Ascending aorta (tissue), 2 donors: ENCODE results near the gene CDIPT. TPM values are rescaled to one million over a fixed set of nuclear protein-coding genes. Genes with fewer than 3 reads are reported as not detected.

ENCODE experiments used
- DNase-seq, 2 donors: peaks; one replicate each; pipeline ENCODE4 v3.0.0-alpha.2; 2019; ENCODE audit warnings: low spot score in 2 of 2
- H3K27ac ChIP-seq, 2 donors: fragments of 200-600 bp; sonication (generic); one replicate each; pipeline ENCODE4 v1.5.1; 2016 to 2017; ENCODE audit warnings: mild to moderate bottlenecking in 1 of 2
- H3K27me3 ChIP-seq: fragments of 200-600 bp; sonication (generic); one replicate; pipeline ENCODE4 v1.5.1; 2017
- H3K36me3 ChIP-seq, 2 donors: fragments of 200-600 bp; sonication (generic); one replicate each; pipeline ENCODE4 v1.5.1; 2016
- H3K4me1 ChIP-seq, 2 donors: fragments of 200-600 bp; sonication (generic); one replicate each; pipeline ENCODE4 v1.5.1; 2016 to 2017; ENCODE audit warnings: mild to moderate bottlenecking in 1 of 2
- H3K4me3 ChIP-seq, 2 donors: fragments of 200-600 bp; sonication (generic); one replicate each; pipeline ENCODE4 v1.5.1; 2016 to 2017; ENCODE audit warnings: mild to moderate bottlenecking in 1 of 2
- H3K9me3 ChIP-seq, 2 donors: fragments of 200-600 bp; sonication (generic); one replicate each; pipeline ENCODE4 v1.5.1; 2016
- intact Hi-C: fragments of 100-400 bp; cut with DNase I; formaldehyde crosslinking; loops from one replicate; pipeline ENCODE4 v1.15.1; 2023
- total RNA-seq: library from RNA; depleted of rRNA; stranded (reverse); fragments of >200 nt; gene quantifications from one replicate; pipeline ENCODE4 v1.1.0, GENCODE V29; 2016
- TF ChIP-seq, protein P1 (sequence below), 3 experiments: fragments of 200-600 bp in 2 of 3; fragments of 450-650 bp in 1 of 3; sonication (generic) in 2 of 3; IDR thresholded peaks; one replicate each; pipeline ENCODE4 v1.5.1; 2016 to 2019; ENCODE audit warnings: antibody characterized with exemption in 3 of 3, mild to moderate bottlenecking in 1 of 3, moderate library complexity in 1 of 3

Gene CDIPT
- total RNA-seq, 1 donor from 2014 or later = 174 TPM

DNA sequence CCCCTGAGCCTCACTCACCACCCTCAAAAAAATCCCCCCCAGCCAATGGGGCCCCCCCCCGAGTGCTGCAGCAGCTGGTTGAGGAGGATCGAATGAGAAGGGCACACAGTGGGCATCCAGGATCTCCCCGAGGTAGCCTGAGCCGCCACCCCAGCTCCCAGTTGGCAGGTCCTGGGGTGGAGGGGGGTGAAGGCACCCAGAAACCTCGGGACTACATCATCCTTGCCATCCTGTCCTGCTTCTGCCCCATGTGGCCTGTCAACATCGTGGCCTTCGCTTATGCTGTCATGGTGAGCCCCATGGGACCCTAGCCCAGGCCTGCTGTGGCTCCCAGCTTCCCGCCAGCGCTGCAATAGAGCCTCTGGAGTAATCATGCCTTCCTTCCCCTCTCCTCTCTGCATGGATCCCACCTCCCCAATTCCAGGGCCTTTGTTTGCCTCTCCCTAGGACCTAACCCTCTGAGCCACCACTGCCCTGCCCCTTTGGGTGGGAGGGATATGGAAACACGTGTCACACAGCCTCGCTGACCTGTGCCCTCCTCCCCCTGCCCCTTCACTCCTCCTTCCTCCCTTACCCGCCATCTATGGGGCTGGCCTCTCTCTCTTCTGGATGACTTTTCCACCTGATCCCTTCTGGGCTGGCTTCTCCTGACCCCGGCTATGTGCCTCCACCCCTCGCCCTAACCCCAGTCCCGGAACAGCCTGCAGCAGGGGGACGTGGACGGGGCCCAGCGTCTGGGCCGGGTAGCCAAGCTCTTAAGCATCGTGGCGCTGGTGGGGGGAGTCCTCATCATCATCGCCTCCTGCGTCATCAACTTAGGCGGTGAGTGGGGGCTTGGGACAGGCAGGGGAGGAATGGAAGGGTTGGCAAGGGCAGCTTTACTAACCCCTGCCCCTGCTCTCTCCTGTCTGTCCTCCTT lies 49.1 kb downstream of the CDIPT start:
- H3K27me3 ChIP-seq = no peaks in the 10 kb centered on the region
- H3K27ac ChIP-seq = peak overlapping the region; percentile 88 to 94
- TF ChIP-seq, protein P1, sequence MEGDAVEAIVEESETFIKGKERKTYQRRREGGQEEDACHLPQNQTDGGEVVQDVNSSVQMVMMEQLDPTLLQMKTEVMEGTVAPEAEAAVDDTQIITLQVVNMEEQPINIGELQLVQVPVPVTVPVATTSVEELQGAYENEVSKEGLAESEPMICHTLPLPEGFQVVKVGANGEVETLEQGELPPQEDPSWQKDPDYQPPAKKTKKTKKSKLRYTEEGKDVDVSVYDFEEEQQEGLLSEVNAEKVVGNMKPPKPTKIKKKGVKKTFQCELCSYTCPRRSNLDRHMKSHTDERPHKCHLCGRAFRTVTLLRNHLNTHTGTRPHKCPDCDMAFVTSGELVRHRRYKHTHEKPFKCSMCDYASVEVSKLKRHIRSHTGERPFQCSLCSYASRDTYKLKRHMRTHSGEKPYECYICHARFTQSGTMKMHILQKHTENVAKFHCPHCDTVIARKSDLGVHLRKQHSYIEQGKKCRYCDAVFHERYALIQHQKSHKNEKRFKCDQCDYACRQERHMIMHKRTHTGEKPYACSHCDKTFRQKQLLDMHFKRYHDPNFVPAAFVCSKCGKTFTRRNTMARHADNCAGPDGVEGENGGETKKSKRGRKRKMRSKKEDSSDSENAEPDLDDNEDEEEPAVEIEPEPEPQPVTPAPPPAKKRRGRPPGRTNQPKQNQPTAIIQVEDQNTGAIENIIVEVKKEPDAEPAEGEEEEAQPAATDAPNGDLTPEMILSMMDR (IDR thresholded peaks at IDR 0.05) = no peak
- peak overlapping the region in 1 of 2 donors; percentile 70 for H3K4me3 ChIP-seq
- H3K9me3 ChIP-seq = no peaks in the 10 kb centered on the region
- DNase-seq = no peak
- intact Hi-C loops = loop anchor here (10.0 kb wide), 1 partner anchor 561 kb away; the partner anchor contains the start of genes MYL11 and TBC1D10B
- peaks cover 13 to 26% of the 10 kb centered on the region in 2 donors for H3K36me3 ChIP-seq
- peaks cover 10 to 56% of the 10 kb centered on the region in 2 donors for H3K4me1 ChIP-seq

DNA sequence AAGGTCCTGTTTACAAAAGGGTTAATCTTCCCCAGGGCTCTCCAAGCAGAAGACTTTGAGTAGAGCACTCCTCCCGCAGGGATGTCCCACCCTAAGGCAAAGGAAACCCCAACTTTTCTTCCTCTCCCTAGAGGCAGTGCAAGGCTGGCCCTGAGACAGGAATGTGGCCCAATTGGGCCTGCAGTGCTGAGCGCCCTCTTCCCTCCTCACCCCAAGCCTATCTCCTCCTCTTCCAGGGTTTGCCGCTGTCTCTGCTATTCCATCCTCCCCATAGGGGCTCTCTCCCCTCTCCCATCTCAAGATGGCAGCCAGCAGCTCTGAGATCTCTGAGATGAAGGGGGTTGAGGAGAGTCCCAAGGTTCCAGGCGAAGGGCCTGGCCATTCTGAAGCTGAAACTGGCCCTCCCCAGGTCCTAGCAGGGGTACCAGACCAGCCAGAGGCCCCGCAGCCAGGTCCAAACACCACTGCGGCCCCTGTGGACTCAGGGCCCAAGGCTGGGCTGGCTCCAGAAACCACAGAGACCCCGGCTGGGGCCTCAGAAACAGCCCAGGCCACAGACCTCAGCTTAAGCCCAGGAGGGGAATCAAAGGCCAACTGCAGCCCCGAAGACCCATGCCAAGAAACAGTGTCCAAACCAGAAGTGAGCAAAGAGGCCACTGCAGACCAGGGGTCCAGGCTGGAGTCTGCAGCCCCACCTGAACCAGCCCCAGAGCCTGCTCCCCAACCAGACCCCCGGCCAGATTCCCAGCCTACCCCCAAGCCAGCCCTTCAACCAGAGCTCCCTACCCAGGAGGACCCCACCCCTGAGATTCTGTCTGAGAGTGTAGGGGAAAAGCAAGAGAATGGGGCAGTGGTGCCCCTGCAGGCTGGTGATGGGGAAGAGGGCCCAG lies 50.0 kb downstream of the CDIPT start:
- TF ChIP-seq, protein P1 (IDR thresholded peaks at IDR 0.05) = no peak
- Histone ChIP-seq H3K36me3 (peaks cover 14 to 21% of the 10 kb centered on the region in 2 donors), H3K27ac (peak overlapping the region; percentile 88 to 94), H3K4me3 (peak overlapping the region; percentile 66 to 70), H3K9me3 (no peaks in the 10 kb centered on the region), H3K27me3 (no peaks in the 10 kb centered on the region), H3K4me1 (peaks cover 15 to 64% of the 10 kb centered on the region in 2 donors)
- intact Hi-C loops = loop anchor here (10.0 kb wide), 1 partner anchor 562 kb away; the partner anchor contains the start of genes MYL11 and TBC1D10B
- no peak for DNase-seq

DNA sequence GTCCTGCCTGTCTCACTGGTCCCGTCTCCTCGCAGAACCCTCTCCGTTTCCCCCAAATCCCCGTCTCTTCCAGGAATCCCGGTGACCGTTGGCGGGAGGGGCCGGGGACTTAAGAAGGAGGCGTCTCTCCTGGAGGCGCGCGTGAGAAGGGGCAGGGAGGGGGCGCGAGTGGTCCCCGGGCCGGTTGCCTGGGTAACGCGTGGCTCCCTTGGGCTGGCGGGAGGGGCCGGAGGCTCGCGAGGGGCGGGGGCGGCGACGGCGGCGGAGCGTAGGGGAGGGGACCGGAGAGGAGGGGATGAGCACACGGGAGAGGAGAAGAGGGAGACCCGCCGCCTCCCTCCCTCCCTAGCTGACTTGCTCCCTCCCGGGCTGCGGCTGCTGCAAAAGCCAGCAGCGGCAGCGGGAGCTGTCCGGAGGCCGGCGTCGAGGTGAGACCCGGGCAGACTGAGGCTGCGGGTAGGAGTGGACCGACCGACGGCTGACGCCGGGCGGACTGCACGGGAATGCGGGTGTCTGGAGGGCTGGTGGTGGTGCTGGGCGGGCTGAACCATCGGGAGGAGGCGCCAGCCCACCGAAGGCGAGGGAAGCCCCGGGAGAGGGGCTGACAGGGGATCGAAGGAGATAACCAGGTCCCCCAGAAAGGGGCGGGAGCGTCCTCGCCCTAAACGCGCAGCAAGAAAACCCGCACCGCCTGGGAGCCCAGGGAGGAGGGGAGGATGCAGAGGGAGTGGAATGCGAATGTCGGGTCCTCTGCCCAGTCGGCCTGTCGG lies 50.9 kb downstream of the CDIPT start, which contains the start of gene PRRT2:
TSS of gene PRRT2 (plus strand) at position 298 of the 770 bp plus-strand sequence. CDS start 862 bp downstream, outside the sequence.
- TF ChIP-seq, protein P1 (IDR thresholded peaks at IDR 0.05) = no peak
- H3K27ac ChIP-seq = peak within 1 kb of the TSS; percentile 88 to 94

DNA sequence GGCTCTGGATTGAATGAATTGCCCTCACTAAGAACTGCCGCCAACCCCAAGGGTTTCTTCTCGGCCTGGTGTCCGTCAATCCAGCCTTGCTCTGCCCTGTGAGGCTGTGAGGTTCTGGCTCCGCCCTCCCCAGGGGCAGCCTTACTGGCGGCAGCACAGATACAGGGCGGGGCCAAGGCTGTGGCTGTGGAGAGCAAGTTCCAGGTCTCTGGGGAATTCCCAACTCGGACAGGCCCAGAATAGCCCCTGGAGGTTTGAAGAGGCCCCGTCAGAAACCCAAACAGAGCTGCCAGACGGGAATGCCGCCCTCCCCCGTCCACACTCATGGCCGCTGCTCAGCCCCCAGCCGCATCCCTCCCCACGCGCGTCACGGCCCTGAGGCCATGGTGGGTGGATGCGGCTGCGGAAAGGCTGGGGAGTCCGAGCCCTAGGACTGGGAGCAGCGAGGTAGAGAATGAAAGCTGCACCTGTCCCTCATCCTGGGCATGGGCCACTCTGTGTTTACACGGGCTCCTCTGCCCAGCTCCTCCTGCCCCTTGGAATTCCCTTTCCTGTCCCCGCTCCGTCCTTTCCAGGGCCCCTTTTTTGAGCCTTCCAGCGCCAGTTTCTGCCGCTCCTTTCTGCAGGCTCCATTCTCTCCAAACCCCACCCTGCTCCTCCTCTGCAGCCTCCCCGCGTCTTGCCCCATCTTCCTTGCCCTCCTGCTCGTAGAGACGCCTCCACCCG lies 51.7 kb downstream of the CDIPT start:
- TF ChIP-seq, protein P1 (IDR thresholded peaks at IDR 0.05) = no peak
- Histone ChIP-seq H3K4me1 (peaks cover 18 to 54% of the 10 kb centered on the region in 2 donors), H3K27ac (peak overlapping the region; percentile 88 to 94), H3K27me3 (no peaks in the 10 kb centered on the region), H3K9me3 (no peaks in the 10 kb centered on the region), H3K36me3 (peaks cover 14 to 19% of the 10 kb centered on the region in 2 donors), H3K4me3 (peak overlapping the region; percentile 66 to 70)
- DNase-seq = peak; percentile 97 to 99
- intact Hi-C loops = loop anchor here (10.0 kb wide), 1 partner anchor 563 kb away; the partner anchor contains the start of genes MYL11 and TBC1D10B

More for the DNA sequence above, 50.9 kb downstream of the CDIPT start, which contains the start of gene PRRT2:
- peaks cover 14 to 19% of the 10 kb centered on the region in 2 donors for H3K36me3 ChIP-seq
- no peaks in the 10 kb centered on the region for H3K9me3 ChIP-seq
- H3K4me1 ChIP-seq = peaks cover 18 to 57% of the 10 kb centered on the region in 2 donors
- intact Hi-C loops = loop anchor here (10.0 kb wide), 1 partner anchor 563 kb away; the partner anchor contains the start of genes MYL11 and TBC1D10B
- H3K4me3 ChIP-seq = peak within 1 kb of the TSS; percentile 66 to 70
- no peaks in the 10 kb centered on the region for H3K27me3 ChIP-seq
- peak in 1 of 2 donors; percentile 89 for DNase-seq
